Measurements from ENCODE around the gene BCL3. TPM values are rescaled to one million over a fixed set of nuclear protein-coding genes. Genes with fewer than 3 reads are reported as not detected.
"Not testable (repeated sequence)": the region's sequence is repeated elsewhere in the genome, so short reads cannot be mapped to it uniquely, and the experiment has no call there.

The BCL3 gene
- total RNA-seq, 1 experiment from 2014 or later, result 2.2 TPM

DNA sequence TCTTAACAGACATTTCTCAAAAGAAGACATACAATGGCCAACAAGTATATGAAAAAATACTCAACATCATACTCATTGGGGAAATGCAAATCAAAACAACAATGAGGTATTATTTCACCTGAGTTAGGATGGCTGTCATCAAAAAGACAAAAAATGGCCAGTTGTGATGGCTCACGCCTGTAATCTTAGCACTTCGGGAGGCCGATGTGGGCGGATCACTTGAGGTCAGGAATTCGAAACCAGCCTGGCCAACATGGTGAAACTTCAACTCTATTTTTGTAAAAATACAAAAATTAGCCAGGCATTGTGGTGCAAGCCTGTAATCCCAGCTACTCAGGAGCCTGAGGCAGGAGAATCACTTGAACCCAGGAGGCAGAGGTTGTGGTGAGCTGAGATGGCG is 27.6 kb upstream of the BCL3 start:
- Histone ChIP-seq H3K27me3 (ENCODE audit: insufficient read depth, low read length) (no peaks in the 10 kb centered on the region; the same call in 1 of the 2 replicates), H3K27ac (ENCODE audit: insufficient read length, low read depth, low read length) (no peak overlapping the region), H3K9ac (ENCODE audit: extremely low read depth, insufficient read length, low read length) (no peak overlapping the region), H3T11ph (ENCODE audit: low read length) (no peak overlapping the region), H3K9me3 (ENCODE audit: control insufficient read depth, low read depth, low read length) (no peaks in the 10 kb centered on the region), H3K79me1 (ENCODE audit: insufficient read depth, low read depth, low read length, poor library complexity, severe bottlenecking) (no peaks in the 10 kb centered on the region), H4K8ac (replicated peaks; ENCODE audit: insufficient read length, low read depth, low read length) (no peak overlapping the region), H2AFZ (ENCODE audit: low read length) (no peak overlapping the region), H2AK5ac (ENCODE audit: insufficient read length, low read length) (no peak overlapping the region), H2BK5ac (ENCODE audit: insufficient read length, low read length) (no peak overlapping the region), H3K79me2 (ENCODE audit: insufficient read depth, low read length) (no peaks in the 10 kb centered on the region), H3K56ac (ENCODE audit: insufficient read length, low read depth, low read length) (no peak overlapping the region), H4K91ac (ENCODE audit: insufficient read length, low read depth, low read length) (no peak overlapping the region), H2BK20ac (ENCODE audit: low read depth, low read length, poor library complexity, severe bottlenecking) (no peak overlapping the region), H4K20me1 (ENCODE audit: control insufficient read depth, insufficient read depth, insufficient read length) (no peaks in the 10 kb centered on the region), H3K4me1 (ENCODE audit: insufficient read depth, low read length) (no peaks in the 10 kb centered on the region; the same call in 1 of the 2 replicates), H2BK15ac (ENCODE audit: low read depth, low read length) (no peak overlapping the region), H3K14ac (ENCODE audit: insufficient read depth, low read length) (no peak overlapping the region), H3K23ac (ENCODE audit: insufficient read length, low read depth, low read length) (no peak overlapping the region), H4K5ac (ENCODE audit: insufficient read length, low read depth, low read length) (no peak overlapping the region), H3K23me2 (ENCODE audit: insufficient read length, low read depth, low read length, poor library complexity, severe bottlenecking) (no peaks in the 10 kb centered on the region), H3K4ac (ENCODE audit: low read depth, low read length) (no peak overlapping the region), H3K18ac (ENCODE audit: insufficient read length, low read depth, low read length) (no peak overlapping the region), H2BK120ac (ENCODE audit: low read depth, low read length, poor library complexity, severe bottlenecking) (no peak overlapping the region), H2BK12ac (ENCODE audit: insufficient read length, low read depth, low read length) (no peak overlapping the region), H3K4me2 (ENCODE audit: insufficient read depth, insufficient read length, low read length) (no peak overlapping the region)
- Mint-ChIP-seq H3K9me3 (peaks cover under 1 to 1% of the 10 kb centered on the region in 2 experiments; a peak in 1 of 5 replicates), H3K27ac (no peak overlapping the region), H3K27me3 (ENCODE audit: low read depth) (peaks cover 6% of the 10 kb centered on the region), H3K4me1 (peaks cover 13% of the 10 kb centered on the region in 2 experiments), H3K36me3 (ENCODE audit: insufficient read depth in 1 of 3, low read depth in 3 of 3) (no peaks in the 10 kb centered on the region; a peak in 1 of 7 replicates), H3K4me3 (no peak overlapping the region)
- TF ChIP-seq, protein P1, sequence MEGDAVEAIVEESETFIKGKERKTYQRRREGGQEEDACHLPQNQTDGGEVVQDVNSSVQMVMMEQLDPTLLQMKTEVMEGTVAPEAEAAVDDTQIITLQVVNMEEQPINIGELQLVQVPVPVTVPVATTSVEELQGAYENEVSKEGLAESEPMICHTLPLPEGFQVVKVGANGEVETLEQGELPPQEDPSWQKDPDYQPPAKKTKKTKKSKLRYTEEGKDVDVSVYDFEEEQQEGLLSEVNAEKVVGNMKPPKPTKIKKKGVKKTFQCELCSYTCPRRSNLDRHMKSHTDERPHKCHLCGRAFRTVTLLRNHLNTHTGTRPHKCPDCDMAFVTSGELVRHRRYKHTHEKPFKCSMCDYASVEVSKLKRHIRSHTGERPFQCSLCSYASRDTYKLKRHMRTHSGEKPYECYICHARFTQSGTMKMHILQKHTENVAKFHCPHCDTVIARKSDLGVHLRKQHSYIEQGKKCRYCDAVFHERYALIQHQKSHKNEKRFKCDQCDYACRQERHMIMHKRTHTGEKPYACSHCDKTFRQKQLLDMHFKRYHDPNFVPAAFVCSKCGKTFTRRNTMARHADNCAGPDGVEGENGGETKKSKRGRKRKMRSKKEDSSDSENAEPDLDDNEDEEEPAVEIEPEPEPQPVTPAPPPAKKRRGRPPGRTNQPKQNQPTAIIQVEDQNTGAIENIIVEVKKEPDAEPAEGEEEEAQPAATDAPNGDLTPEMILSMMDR (conservative IDR thresholded peaks at IDR 0.05), result no peak
- WGBS (ENCODE audit: extremely low coverage, insufficient read length, low lambda C conversion rate), result no CpG with 5 or more reads among the region's 6 CpGs
- no peak for DNase-seq

DNA sequence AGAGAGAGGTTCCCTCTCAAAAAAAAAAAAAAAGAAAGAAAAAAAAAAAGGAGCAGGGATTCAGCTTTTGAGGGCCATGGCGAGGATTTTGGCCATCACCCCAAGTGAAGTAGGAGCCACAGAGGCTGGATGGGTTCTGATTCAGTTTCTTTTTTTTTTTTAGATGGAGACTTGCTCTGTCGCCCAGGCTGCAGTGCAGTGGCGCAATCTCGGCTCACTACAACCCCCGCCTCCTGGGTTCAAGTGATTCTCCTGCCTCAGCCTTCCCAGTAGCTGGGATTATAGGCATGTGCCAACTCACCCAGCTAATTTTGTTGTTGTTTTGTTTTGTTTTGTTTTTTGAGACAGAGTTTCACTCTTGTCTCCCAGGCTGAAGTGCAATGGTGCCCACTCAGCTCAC is 27.1 kb upstream of the BCL3 start:
- not testable (repeated sequence) for H3K4ac ChIP-seq (ENCODE audit: low read depth, low read length); H4K5ac ChIP-seq (ENCODE audit: insufficient read length, low read depth, low read length); H2BK5ac ChIP-seq (ENCODE audit: insufficient read length, low read length); H4K91ac ChIP-seq (ENCODE audit: insufficient read length, low read depth, low read length); H3K14ac ChIP-seq (ENCODE audit: insufficient read depth, low read length); H3K27ac Mint-ChIP-seq; H3K23ac ChIP-seq (ENCODE audit: insufficient read length, low read depth, low read length); H3K9me3 Mint-ChIP-seq; H2BK120ac ChIP-seq (ENCODE audit: low read depth, low read length, poor library complexity, severe bottlenecking); H2BK20ac ChIP-seq (ENCODE audit: low read depth, low read length, poor library complexity, severe bottlenecking); H2BK12ac ChIP-seq (ENCODE audit: insufficient read length, low read depth, low read length); H3K9me3 ChIP-seq (ENCODE audit: control insufficient read depth, low read depth, low read length); H3K27me3 Mint-ChIP-seq (ENCODE audit: low read depth); H3K27me3 ChIP-seq (ENCODE audit: insufficient read depth, low read length); H3K4me2 ChIP-seq (ENCODE audit: insufficient read depth, insufficient read length, low read length); H3K36me3 Mint-ChIP-seq (ENCODE audit: insufficient read depth in 1 of 3, low read depth in 3 of 3); H2AK5ac ChIP-seq (ENCODE audit: insufficient read length, low read length); H3K4me3 Mint-ChIP-seq; H3K23me2 ChIP-seq (ENCODE audit: insufficient read length, low read depth, low read length, poor library complexity, severe bottlenecking); H4K8ac ChIP-seq (replicated peaks; ENCODE audit: insufficient read length, low read depth, low read length); H2AFZ ChIP-seq (ENCODE audit: low read length); H3K9ac ChIP-seq (ENCODE audit: extremely low read depth, insufficient read length, low read length); H3K4me1 ChIP-seq (ENCODE audit: insufficient read depth, low read length); H3K79me2 ChIP-seq (ENCODE audit: insufficient read depth, low read length); H3K79me1 ChIP-seq (ENCODE audit: insufficient read depth, low read depth, low read length, poor library complexity, severe bottlenecking); DNase-seq; H3T11ph ChIP-seq (ENCODE audit: low read length); H4K20me1 ChIP-seq (ENCODE audit: control insufficient read depth, insufficient read depth, insufficient read length); H3K56ac ChIP-seq (ENCODE audit: insufficient read length, low read depth, low read length); H3K27ac ChIP-seq (ENCODE audit: insufficient read length, low read depth, low read length); H2BK15ac ChIP-seq (ENCODE audit: low read depth, low read length); H3K18ac ChIP-seq (ENCODE audit: insufficient read length, low read depth, low read length)
- H3K4me1 Mint-ChIP-seq, result peaks cover 13% of the 10 kb centered on the region in 2 experiments
- no CpG with 5 or more reads among the region's 5 CpGs for WGBS (ENCODE audit: extremely low coverage, insufficient read length, low lambda C conversion rate)

Data from H9 (cell line).